ENCODE measurements around the gene CDC14A. TPM values are rescaled to one million over a fixed set of nuclear protein-coding genes. Genes with fewer than 3 reads are reported as not detected.
"Not testable (repeated sequence)": the region's sequence is repeated elsewhere in the genome, so short reads cannot be mapped to it uniquely, and the experiment has no call there.

CDC14A gene
- total RNA-seq, 1 experiment from 2014 or later, result 6.5 TPM

- H3K9me3 ChIP-seq (replicated peaks), result no peaks in the 10 kb centered on the region
- no peaks in the 10 kb centered on the region for H3K36me3 ChIP-seq
- no peaks in the 10 kb centered on the region for H3K27me3 ChIP-seq (replicated peaks)
- no peak overlapping the region for H3K27ac ChIP-seq
- no peak overlapping the region for H3K4me3 ChIP-seq
- H3K4me1 ChIP-seq (replicated peaks), result no peaks in the 10 kb centered on the region
- DNase-seq (ENCODE audit: low read depth in 1 of 2, low spot score in 2 of 2), result no peak
Observed at GRCh38 chr1:100361511-100362089, 9.3 kb downstream of the CDC14A start.

GRCh38 chr1:100362821-100363466 lies 10.6 kb downstream of the CDC14A start:
- Histone ChIP-seq H3K4me3 (no peak overlapping the region), H3K27ac (no peak overlapping the region), H3K9me3 (replicated peaks) (no peaks in the 10 kb centered on the region), H3K4me1 (replicated peaks) (no peaks in the 10 kb centered on the region), H3K27me3 (replicated peaks) (no peaks in the 10 kb centered on the region), H3K36me3 (no peaks in the 10 kb centered on the region)
- DNase-seq (ENCODE audit: low read depth in 1 of 2, low spot score in 2 of 2), result no peak

- H3K4me1 ChIP-seq (replicated peaks), result no peaks in the 10 kb centered on the region
- H3K36me3 ChIP-seq, result no peaks in the 10 kb centered on the region
- H3K27ac ChIP-seq, result no peak overlapping the region
- no peak for DNase-seq (ENCODE audit: low read depth in 1 of 2, low spot score in 2 of 2)
- no peaks in the 10 kb centered on the region for H3K9me3 ChIP-seq (replicated peaks)
- H3K27me3 ChIP-seq (replicated peaks), result no peaks in the 10 kb centered on the region
- no peak overlapping the region for H3K4me3 ChIP-seq
Observed at GRCh38 chr1:100363831-100364230, 11.5 kb downstream of the CDC14A start.

- Histone ChIP-seq H3K9me3 (replicated peaks) (no peaks in the 10 kb centered on the region), H3K27ac (no peak overlapping the region), H3K4me1 (replicated peaks) (no peaks in the 10 kb centered on the region), H3K4me3 (no peak overlapping the region), H3K36me3 (no peaks in the 10 kb centered on the region), H3K27me3 (replicated peaks) (no peaks in the 10 kb centered on the region)
- no peak for DNase-seq (ENCODE audit: low read depth in 1 of 2, low spot score in 2 of 2)
Observed at GRCh38 chr1:100364697-100365096, 12.4 kb downstream of the CDC14A start.

- no peak for DNase-seq (ENCODE audit: low read depth in 1 of 2, low spot score in 2 of 2)
- Histone ChIP-seq H3K4me1 (replicated peaks) (no peaks in the 10 kb centered on the region), H3K4me3 (no peak overlapping the region), H3K27ac (no peak overlapping the region), H3K9me3 (replicated peaks) (no peaks in the 10 kb centered on the region), H3K36me3 (no peaks in the 10 kb centered on the region), H3K27me3 (replicated peaks) (no peaks in the 10 kb centered on the region)
Observed at GRCh38 chr1:100366209-100366525, 13.9 kb downstream of the CDC14A start.

DNA sequence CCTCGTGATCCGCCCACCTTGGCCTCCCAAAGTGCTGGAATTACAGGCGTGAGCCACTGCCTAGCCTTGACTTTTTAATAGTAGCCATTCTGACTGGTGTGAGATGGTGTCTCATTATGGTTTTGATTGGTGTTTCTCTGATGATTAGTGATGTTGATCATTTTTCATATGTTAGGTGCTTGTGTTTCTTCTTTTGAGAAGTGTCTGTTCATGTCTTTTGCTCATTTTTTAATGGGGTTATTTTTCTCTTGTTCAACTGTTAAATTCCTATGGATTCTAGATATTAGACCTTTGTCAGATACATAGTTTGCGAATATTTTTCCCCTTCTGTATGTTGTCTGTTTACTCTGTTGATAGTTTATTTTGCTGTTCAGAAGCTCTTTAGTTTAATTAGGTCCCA lies 17.0 kb downstream of the CDC14A start:
- H3K9me3 ChIP-seq (replicated peaks), result not testable (repeated sequence)

GRCh38 chr1:100373953-100374352 lies 21.6 kb downstream of the CDC14A start:
- not testable (repeated sequence) for H3K9me3 ChIP-seq (replicated peaks); DNase-seq (ENCODE audit: low read depth in 1 of 2, low spot score in 2 of 2); H3K4me1 ChIP-seq (replicated peaks); H3K27me3 ChIP-seq (replicated peaks); H3K4me3 ChIP-seq; H3K27ac ChIP-seq; H3K36me3 ChIP-seq

More for the DNA sequence above, 17.0 kb downstream of the CDC14A start:
- H3K27ac ChIP-seq; DNase-seq (ENCODE audit: low read depth in 1 of 2, low spot score in 2 of 2); H3K4me3 ChIP-seq; H3K4me1 ChIP-seq (replicated peaks); H3K27me3 ChIP-seq (replicated peaks); H3K36me3 ChIP-seq: not testable (repeated sequence)

DNA sequence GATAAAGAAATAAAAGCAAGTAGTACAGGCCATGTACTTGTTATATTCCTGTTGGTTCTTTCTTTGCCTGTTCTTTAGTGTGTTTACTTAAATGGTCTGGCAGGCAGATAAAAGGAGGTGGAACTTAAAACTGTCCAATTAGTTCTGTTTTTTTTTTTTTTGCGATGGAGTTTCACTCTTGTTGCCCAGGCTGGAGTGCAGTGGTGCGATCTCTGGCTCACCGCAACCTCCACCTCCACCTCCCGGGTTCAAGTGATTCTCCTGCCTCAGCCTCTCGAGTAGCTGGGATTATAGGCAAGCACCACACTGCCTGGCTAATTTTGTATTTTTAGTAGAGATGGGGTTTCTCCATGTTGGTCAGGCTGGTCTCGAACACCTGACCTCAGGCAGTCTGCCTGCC lies 24.6 kb downstream of the CDC14A start:
- H3K27me3 ChIP-seq (replicated peaks); H3K4me3 ChIP-seq; H3K9me3 ChIP-seq (replicated peaks); H3K27ac ChIP-seq; H3K36me3 ChIP-seq; DNase-seq (ENCODE audit: low read depth in 1 of 2, low spot score in 2 of 2); H3K4me1 ChIP-seq (replicated peaks): not testable (repeated sequence)

GRCh38 chr1:100377590-100378361 lies 25.5 kb downstream of the CDC14A start:
- Histone ChIP-seq H3K27me3 (replicated peaks) (no peaks in the 10 kb centered on the region), H3K36me3 (no peaks in the 10 kb centered on the region), H3K4me3 (no peak overlapping the region), H3K4me1 (replicated peaks) (no peaks in the 10 kb centered on the region), H3K27ac (no peak overlapping the region), H3K9me3 (replicated peaks) (no peaks in the 10 kb centered on the region)
- DNase-seq (ENCODE audit: low read depth in 1 of 2, low spot score in 2 of 2), result no peak

- no peaks in the 10 kb centered on the region for H3K27me3 ChIP-seq (replicated peaks)
- no peaks in the 10 kb centered on the region for H3K4me1 ChIP-seq (replicated peaks)
Observed at GRCh38 chr1:100378956-100379355, 26.6 kb downstream of the CDC14A start.

DNA sequence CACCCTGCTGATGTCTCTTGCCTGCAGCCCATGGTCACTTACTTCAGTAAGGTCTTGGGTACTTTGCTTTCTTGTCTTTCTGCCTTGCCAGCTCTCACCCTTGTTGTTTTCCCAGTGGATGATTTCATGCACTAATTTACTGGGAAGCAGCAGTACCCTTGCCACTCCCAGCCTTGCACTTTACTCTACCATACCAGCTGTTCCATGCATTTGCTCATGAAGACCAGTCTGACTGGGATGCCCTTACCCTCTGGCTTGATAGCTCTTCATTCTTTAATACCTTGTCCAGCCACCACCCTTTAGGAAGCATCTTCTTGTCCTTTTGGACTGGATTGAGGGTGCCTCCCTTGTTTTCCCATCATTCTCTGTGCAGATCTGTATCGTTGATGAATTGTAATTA lies 28.3 kb downstream of the CDC14A start:
- Histone ChIP-seq H3K27me3 (replicated peaks) (no peaks in the 10 kb centered on the region), H3K4me3 (no peak overlapping the region), H3K4me1 (replicated peaks) (no peaks in the 10 kb centered on the region), H3K9me3 (replicated peaks) (no peaks in the 10 kb centered on the region), H3K36me3 (no peaks in the 10 kb centered on the region), H3K27ac (no peak overlapping the region)
- DNase-seq (ENCODE audit: low read depth in 1 of 2, low spot score in 2 of 2), result no peak

More at GRCh38 chr1:100378956-100379355, 26.6 kb downstream of the CDC14A start:
- Histone ChIP-seq H3K27ac (no peak overlapping the region), H3K9me3 (replicated peaks) (no peaks in the 10 kb centered on the region), H3K36me3 (no peaks in the 10 kb centered on the region), H3K4me3 (no peak overlapping the region)
- DNase-seq (ENCODE audit: low read depth in 1 of 2, low spot score in 2 of 2), result no peak

- Histone ChIP-seq H3K27me3 (replicated peaks) (no peaks in the 10 kb centered on the region), H3K9me3 (replicated peaks) (no peaks in the 10 kb centered on the region), H3K4me1 (replicated peaks) (peaks cover under 1% of the 10 kb centered on the region; the same call in 1 of the 2 replicates), H3K27ac (no peak overlapping the region), H3K4me3 (no peak overlapping the region), H3K36me3 (no peaks in the 10 kb centered on the region)
- DNase-seq (ENCODE audit: low read depth in 1 of 2, low spot score in 2 of 2), result no peak
Observed at GRCh38 chr1:100382657-100383056, 30.4 kb downstream of the CDC14A start.

GRCh38 chr1:100383743-100384405 lies 31.6 kb downstream of the CDC14A start:
- H3K36me3 ChIP-seq, result no peaks in the 10 kb centered on the region
- peaks cover 8% of the 10 kb centered on the region; the same call in 1 of the 2 replicates for H3K4me1 ChIP-seq (replicated peaks)
- H3K27me3 ChIP-seq (replicated peaks), result no peaks in the 10 kb centered on the region
- no peak for DNase-seq (ENCODE audit: low read depth in 1 of 2, low spot score in 2 of 2)
- no peak overlapping the region for H3K4me3 ChIP-seq
- H3K9me3 ChIP-seq (replicated peaks), result no peaks in the 10 kb centered on the region
- no peak overlapping the region for H3K27ac ChIP-seq

DNA sequence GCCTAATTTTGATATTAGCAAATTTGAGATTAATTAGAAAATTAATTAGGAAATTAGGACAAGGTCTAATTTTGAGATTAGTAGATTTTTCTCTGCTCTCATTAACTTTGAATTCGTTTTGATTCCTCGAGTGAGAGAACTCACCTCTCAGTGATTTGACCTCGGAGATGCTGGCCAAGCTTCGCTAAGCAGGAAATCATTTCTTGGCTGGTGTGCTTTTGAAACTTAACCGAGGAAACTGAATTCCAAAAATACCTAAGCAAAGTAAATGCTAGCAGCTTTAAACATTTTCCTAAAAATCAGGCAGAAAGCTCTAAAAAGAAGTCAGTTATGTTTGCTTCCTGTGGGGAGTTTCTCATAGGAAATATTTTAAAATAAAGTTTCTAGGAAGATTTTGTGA lies 34.9 kb downstream of the CDC14A start:
- H3K36me3 ChIP-seq, result no peaks in the 10 kb centered on the region
- DNase-seq (ENCODE audit: low read depth in 1 of 2, low spot score in 2 of 2), result no peak
- peaks cover 8% of the 10 kb centered on the region; the same call in 1 of the 2 replicates for H3K4me1 ChIP-seq (replicated peaks)
- no peaks in the 10 kb centered on the region for H3K27me3 ChIP-seq (replicated peaks)
- no peak overlapping the region for H3K27ac ChIP-seq
- H3K9me3 ChIP-seq (replicated peaks), result no peaks in the 10 kb centered on the region
- no peak overlapping the region for H3K4me3 ChIP-seq

Measured in SJSA1 (cell line).